Activated CD4-positive, alpha-beta memory T cell treated with anti-CD3 and anti-CD28 coated beads, Interleukin-2, amount 10 ng/mL, durations not matched to agents 7 days and 5 days (primary cell): ENCODE results near the gene SETD1A. TPM values are rescaled to one million over a fixed set of nuclear protein-coding genes. Genes with fewer than 3 reads are reported as not detected.

Source experiments
- CTCF ChIA-PET: fragments of 350-600 bp; sonication (Branson Sonifier 250); formaldehyde crosslinking; loops from one replicate; lab custom pipeline; 2021; ENCODE audit warnings: antibody characterized with exemption, inconsistent platforms; lab: Charles Lee
- POLR2A ChIA-PET: fragments of 350-600 bp; sonication (Branson Sonifier 250); formaldehyde crosslinking; loops from one replicate; lab custom pipeline; 2021; ENCODE audit warnings: antibody characterized with exemption; lab: Charles Lee
- DNase-seq: peaks from one replicate; pipeline ENCODE4 v3.0.0-alpha.2; 2020
- H3K27ac Mint-ChIP-seq: one replicate; pipeline ENCODE4 v1.8.0; 2021; ENCODE audit warnings: mild to moderate bottlenecking, mixed read lengths
- H3K27me3 Mint-ChIP-seq: one replicate; pipeline ENCODE4 v1.8.0; 2021; ENCODE audit warnings: mixed read lengths
- H3K36me3 Mint-ChIP-seq: one replicate; pipeline ENCODE4 v1.8.0; 2021; ENCODE audit warnings: low read depth, mixed read lengths
- H3K4me1 Mint-ChIP-seq: one replicate; pipeline ENCODE4 v1.8.0; 2021; ENCODE audit warnings: mixed read lengths
- H3K4me3 Mint-ChIP-seq: one replicate; pipeline ENCODE4 v1.8.0; 2021; ENCODE audit warnings: mild to moderate bottlenecking, mixed read lengths
- H3K9me3 Mint-ChIP-seq: one replicate; pipeline ENCODE4 v1.8.0; 2021; ENCODE audit warnings: mixed read lengths
- total RNA-seq, 2 experiments: library from RNA; stranded (reverse); gene quantifications; one replicate each; pipeline ENCODE4 v1.2.3, GENCODE V29; 2021

Gene SETD1A
- total RNA-seq, 2 experiments from 2014 or later: 18.8 to 20.3 TPM

GRCh38 chr16:31029272-31029671 is 71.7 kb downstream of the SETD1A start:
- Mint-ChIP-seq H3K36me3 (peaks cover 10% of the 10 kb centered on the region), H3K4me1 (peaks cover 19% of the 10 kb centered on the region), H3K9me3 (no peaks in the 10 kb centered on the region), H3K27ac (no peak overlapping the region), H3K27me3 (no peaks in the 10 kb centered on the region), H3K4me3 (no peak overlapping the region)
- CTCF ChIA-PET: no interaction called here
- DNase-seq: no peak
- POLR2A ChIA-PET: interaction anchor here (2.3 kb wide), 1 partner anchor 45 kb away, joined by 8 read pairs; the partner anchor contains the start of genes ZNF646 and ZNF668

- H3K36me3 Mint-ChIP-seq: peaks cover 24% of the 10 kb centered on the region
- no peaks in the 10 kb centered on the region for H3K27me3 Mint-ChIP-seq
Observed at GRCh38 chr16:31031276-31031675, 73.7 kb downstream of the SETD1A start.

GRCh38 chr16:31032736-31033708 is 75.5 kb downstream of the SETD1A start, which contains the start of gene STX4:
STX4 (plus strand) TSS chr16:31033558; CDS start chr16:31033806, 248 bp downstream.
- Mint-ChIP-seq H3K27ac (peak within 1 kb of the TSS; percentile 79), H3K36me3 (peaks cover 31% of the 10 kb centered on the region), H3K27me3 (no peaks in the 10 kb centered on the region), H3K9me3 (no peaks in the 10 kb centered on the region), H3K4me1 (peaks cover 28% of the 10 kb centered on the region), H3K4me3 (peak within 1 kb of the TSS; percentile 86)
- peak; percentile 98 for DNase-seq
- ChIA-PET POLR2A (interaction anchor here (0.7 to 4.6 kb wide), 7 partner anchors 26 to 147 kb away, joined by 3 to 29 read pairs (median 4); partner anchors contain the start of genes FUS, KAT8, VKORC1 and ZNF646), CTCF (interaction anchor here (0.8 to 1.8 kb wide), 3 partner anchors 36 to 109 kb away, joined by 3 to 4 read pairs (median 3); no protein-coding TSS in a partner anchor)

More at GRCh38 chr16:31031276-31031675, 73.7 kb downstream of the SETD1A start:
- ChIA-PET CTCF (interaction anchor here (1.8 kb wide), 2 partner anchors 34 to 46 kb away, joined by 4 to 7 read pairs; partner anchors contain the start of gene HSD3B7), POLR2A (interaction anchor here (2.3 kb wide), 1 partner anchor 43 kb away, joined by 8 read pairs; the partner anchor contains the start of genes ZNF646 and ZNF668)
- Mint-ChIP-seq H3K4me1 (peaks cover 26% of the 10 kb centered on the region), H3K27ac (no peak overlapping the region), H3K9me3 (no peaks in the 10 kb centered on the region), H3K4me3 (no peak overlapping the region)
- DNase-seq: no peak

- peaks cover 39% of the 10 kb centered on the region for H3K36me3 Mint-ChIP-seq
- peak overlapping the region; percentile 86 for H3K4me3 Mint-ChIP-seq
- H3K4me1 Mint-ChIP-seq: peaks cover 28% of the 10 kb centered on the region
- H3K27ac Mint-ChIP-seq: peak overlapping the region; percentile 79
- POLR2A ChIA-PET: interaction anchor here (0.7 to 4.6 kb wide), 7 partner anchors 26 to 146 kb away, joined by 3 to 29 read pairs (median 4); partner anchors contain the start of genes FUS, KAT8, VKORC1 and ZNF646
- CTCF ChIA-PET: interaction anchor here (0.8 to 1.8 kb wide), 3 partner anchors 48 to 108 kb away, joined by 3 read pairs; no protein-coding TSS in a partner anchor
- H3K9me3 Mint-ChIP-seq: no peaks in the 10 kb centered on the region
- DNase-seq: peak; percentile 91
- no peaks in the 10 kb centered on the region for H3K27me3 Mint-ChIP-seq
Observed at GRCh38 chr16:31033709-31034492, 76.3 kb downstream of the SETD1A start.

Other genes with a start within 250 kb of the SETD1A start
- gene PHKG2, start 209.3 kb upstream of the SETD1A start, total RNA-seq: 10 to 100 TPM; 34.5 to 38.6 TPM
- 1 to 10 TPM; 3.1 to 4.1 TPM for gene CFAP119, start 195.7 kb upstream of the SETD1A start, total RNA-seq
- gene RNF40, start 195.4 kb upstream of the SETD1A start, total RNA-seq: 10 to 100 TPM; 96.1 to 96.2 TPM
- gene ZNF629, start 170.5 kb upstream of the SETD1A start, total RNA-seq: 1 to 10 TPM; 1.0 to 1.2 TPM
- gene BCL7C, start 63.7 kb upstream of the SETD1A start, total RNA-seq: 10 to 100 TPM; 22.3 to 23.5 TPM
- under 1 TPM; 0.20 to 0.25 TPM for gene CTF1, start 61.1 kb upstream of the SETD1A start, total RNA-seq
- 10 to 100 TPM; 25.8 to 27.2 TPM for gene FBXL19, start 34.2 kb upstream of the SETD1A start, total RNA-seq
- gene ORAI3, start 8.7 kb upstream of the SETD1A start, total RNA-seq: 10 to 100 TPM; 30.3 to 33.6 TPM
- 1 to 10 TPM; 7.1 to 7.5 TPM for gene HSD3B7, start 27.5 kb downstream of the SETD1A start, total RNA-seq
- 1 to 10 TPM; 1.5 to 1.7 TPM for gene STX1B, start 52.9 kb downstream of the SETD1A start, total RNA-seq
- gene STX4, start 75.8 kb downstream of the SETD1A start, total RNA-seq: 10 to 100 TPM; 67.2 to 70.0 TPM
- gene ZNF668, start 116.5 kb downstream of the SETD1A start, total RNA-seq: 10 to 100 TPM; 13.9 to 17.4 TPM
- 10 to 100 TPM; 31.9 to 32.1 TPM for gene ZNF646, start 116.7 kb downstream of the SETD1A start, total RNA-seq
- gene PRSS53, start 131.2 kb downstream of the SETD1A start, total RNA-seq: 1 to 10 TPM; 4.7 to 4.9 TPM
- 10 to 100 TPM; 66.0 to 66.1 TPM for gene VKORC1, start 137.0 kb downstream of the SETD1A start, total RNA-seq
- 10 to 100 TPM; 32.9 to 34.4 TPM for gene BCKDK, start 150.6 kb downstream of the SETD1A start, total RNA-seq
- 10 to 100 TPM; 43.7 to 44.3 TPM for gene KAT8, start 159.9 kb downstream of the SETD1A start, total RNA-seq
- gene PRSS8, start 178.0 kb downstream of the SETD1A start, total RNA-seq: not detected
- gene PRSS36, start 192.3 kb downstream of the SETD1A start, total RNA-seq: under 1 TPM; 0.58 to 0.85 TPM
- 100 to 1,000 TPM; 386 to 397 TPM for gene FUS, start 222.4 kb downstream of the SETD1A start, total RNA-seq
- gene PYCARD, start 245.0 kb downstream of the SETD1A start, total RNA-seq: 100 to 1,000 TPM in 1 of 2 experiments, 10 to 100 TPM in 1; 96.1 to 102 TPM